Measurements from ENCODE around the gene RPL13A.

The RPL13A gene

GRCh38 chr19:49507803-49508494 is 20.5 kb downstream of the RPL13A start:
- no peak for DNase-seq (ENCODE audit: low read depth)

- DNase-seq (ENCODE audit: low read depth): no peak
These were observed 25.8 kb downstream of the RPL13A start for GRCh38 chr19:49512970-49513745.

- DNase-seq (ENCODE audit: low read depth): no peak
These were observed 26.3 kb downstream of the RPL13A start for GRCh38 chr19:49513746-49514118.

GRCh38 chr19:49514151-49514550 is 26.7 kb downstream of the RPL13A start:
- DNase-seq (ENCODE audit: low read depth): no peak

- DNase-seq (ENCODE audit: low read depth): no peak
These were observed 28.4 kb downstream of the RPL13A start for GRCh38 chr19:49515767-49516166.

- no peak for DNase-seq (ENCODE audit: low read depth)
These were observed 30.6 kb downstream of the RPL13A start for GRCh38 chr19:49518033-49518432.

- DNase-seq (ENCODE audit: low read depth): no peak
These were observed 33.4 kb downstream of the RPL13A start for GRCh38 chr19:49520705-49521319.

- DNase-seq (ENCODE audit: low read depth): no peak
These were observed 37.5 kb downstream of the RPL13A start for GRCh38 chr19:49524812-49525455.

GRCh38 chr19:49528211-49528771 is 40.9 kb downstream of the RPL13A start:
- peak; percentile 40 for DNase-seq (ENCODE audit: low read depth)

- DNase-seq (ENCODE audit: low read depth): no peak
These were observed 43.3 kb downstream of the RPL13A start for GRCh38 chr19:49530708-49531107.

GRCh38 chr19:49533551-49534488 is 46.4 kb downstream of the RPL13A start:
- no peak for DNase-seq (ENCODE audit: low read depth)

GRCh38 chr19:49534632-49535385 is 47.4 kb downstream of the RPL13A start:
- DNase-seq (ENCODE audit: low read depth): no peak

GRCh38 chr19:49536921-49537462 is 49.6 kb downstream of the RPL13A start:
- DNase-seq (ENCODE audit: low read depth): no peak

GRCh38 chr19:49538643-49539042 is 51.2 kb downstream of the RPL13A start:
- no peak for DNase-seq (ENCODE audit: low read depth)

GRCh38 chr19:49539192-49539952 is 52.0 kb downstream of the RPL13A start:
- DNase-seq (ENCODE audit: low read depth): no peak
